ENCODE data around the gene NEURL1B.
"Not testable (repeated sequence)": the region's sequence is repeated elsewhere in the genome, so short reads cannot be mapped to it uniquely, and the experiment has no call there.

The NEURL1B gene

GRCh38 chr5:172648755-172649154 lies 7.7 kb downstream of the NEURL1B start:
- no peak for DNase-seq (ENCODE audit: low read depth)
- H3K4me3 ChIP-seq (ENCODE audit: low read length): no peak overlapping the region
- no peak for TF ChIP-seq CTCF (conservative IDR thresholded peaks at IDR 0.05; ENCODE audit: low read depth, low read length)

- H3K4me3 ChIP-seq (ENCODE audit: low read length); DNase-seq (ENCODE audit: low read depth): not testable (repeated sequence)
These were observed 15.4 kb downstream of the NEURL1B start for GRCh38 chr5:172656496-172656895.

- H3K4me3 ChIP-seq (ENCODE audit: low read length); DNase-seq (ENCODE audit: low read depth): not testable (repeated sequence)
These were observed 16.6 kb downstream of the NEURL1B start for GRCh38 chr5:172657524-172658233.

GRCh38 chr5:172658391-172658790 lies 17.3 kb downstream of the NEURL1B start:
- no peak for DNase-seq (ENCODE audit: low read depth)
- H3K4me3 ChIP-seq (ENCODE audit: low read length): no peak overlapping the region
- TF ChIP-seq CTCF (conservative IDR thresholded peaks at IDR 0.05; ENCODE audit: low read depth, low read length): no peak

- no peak for TF ChIP-seq CTCF (conservative IDR thresholded peaks at IDR 0.05; ENCODE audit: low read depth, low read length)
- no peak for DNase-seq (ENCODE audit: low read depth)
- H3K4me3 ChIP-seq (ENCODE audit: low read length): no peak overlapping the region
These were observed 18.0 kb downstream of the NEURL1B start for GRCh38 chr5:172658961-172659501.

GRCh38 chr5:172659570-172659908 lies 18.5 kb downstream of the NEURL1B start:
- no peak for DNase-seq (ENCODE audit: low read depth)
- no peak overlapping the region for H3K4me3 ChIP-seq (ENCODE audit: low read length)
- no peak for TF ChIP-seq CTCF (conservative IDR thresholded peaks at IDR 0.05; ENCODE audit: low read depth, low read length)

- TF ChIP-seq CTCF (conservative IDR thresholded peaks at IDR 0.05; ENCODE audit: low read depth, low read length): no peak
- DNase-seq (ENCODE audit: low read depth): no peak
These were observed 19.0 kb downstream of the NEURL1B start for GRCh38 chr5:172659909-172660628.

GRCh38 chr5:172660974-172661373 lies 19.9 kb downstream of the NEURL1B start:
- TF ChIP-seq CTCF (conservative IDR thresholded peaks at IDR 0.05; ENCODE audit: low read depth, low read length): no peak
- DNase-seq (ENCODE audit: low read depth): no peak
- no peak overlapping the region for H3K4me3 ChIP-seq (ENCODE audit: low read length)

More at GRCh38 chr5:172659909-172660628, 19.0 kb downstream of the NEURL1B start:
- no peak overlapping the region for H3K4me3 ChIP-seq (ENCODE audit: low read length)
